ENCODE data around the gene ZACN.
"Not testable (repeated sequence)": the region's sequence is repeated elsewhere in the genome, so short reads cannot be mapped to it uniquely, and the experiment has no call there.

Gene ZACN

GRCh38 chr17:76078860-76079534 is at the start of gene ZACN:
ZACN (plus strand) TSS chr17:76079182; CDS start chr17:76079265, 83 bp downstream.
- DNase-seq = no peak

DNA sequence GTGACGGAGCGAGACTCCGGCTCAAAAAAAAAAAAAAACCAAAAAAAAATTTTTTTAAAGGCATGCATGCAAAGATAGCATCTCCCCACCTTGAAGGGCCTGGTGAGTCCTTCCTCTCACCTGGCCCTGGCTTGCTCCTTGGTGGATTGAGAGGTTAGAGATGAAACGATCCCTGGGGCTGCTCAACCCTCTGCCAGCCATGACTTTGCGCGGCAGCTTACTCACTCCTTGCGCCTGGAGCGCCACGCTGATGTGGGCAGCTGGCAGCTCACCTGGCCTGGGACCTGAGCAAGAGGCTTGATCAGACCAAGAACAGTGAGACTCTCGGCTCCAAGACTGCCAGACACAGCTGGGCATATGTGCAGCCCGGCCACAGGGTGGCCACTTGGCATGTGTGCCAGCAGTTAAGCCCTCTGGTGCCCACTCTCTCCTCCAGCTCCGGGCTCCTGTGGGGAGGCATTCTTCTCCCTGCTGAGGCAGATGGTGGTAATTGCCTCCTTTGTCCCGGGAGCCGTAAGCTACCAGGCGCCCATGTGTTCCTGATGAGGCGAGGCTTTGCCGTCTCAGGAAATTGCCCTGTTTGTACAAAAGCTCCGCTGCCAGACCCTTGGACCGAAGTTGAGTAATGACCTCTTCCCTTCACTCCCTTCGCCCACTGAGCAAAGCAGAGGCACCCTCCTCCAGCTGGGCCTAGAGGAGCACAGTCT is 46.8 kb upstream of the ZACN start:
- DNase-seq = no peak

- DNase-seq = no peak
Observed at GRCh38 chr17:76032780-76033108, 46.2 kb upstream of the ZACN start.

- DNase-seq = no peak
Observed at GRCh38 chr17:76033139-76033538, 45.8 kb upstream of the ZACN start.

DNA sequence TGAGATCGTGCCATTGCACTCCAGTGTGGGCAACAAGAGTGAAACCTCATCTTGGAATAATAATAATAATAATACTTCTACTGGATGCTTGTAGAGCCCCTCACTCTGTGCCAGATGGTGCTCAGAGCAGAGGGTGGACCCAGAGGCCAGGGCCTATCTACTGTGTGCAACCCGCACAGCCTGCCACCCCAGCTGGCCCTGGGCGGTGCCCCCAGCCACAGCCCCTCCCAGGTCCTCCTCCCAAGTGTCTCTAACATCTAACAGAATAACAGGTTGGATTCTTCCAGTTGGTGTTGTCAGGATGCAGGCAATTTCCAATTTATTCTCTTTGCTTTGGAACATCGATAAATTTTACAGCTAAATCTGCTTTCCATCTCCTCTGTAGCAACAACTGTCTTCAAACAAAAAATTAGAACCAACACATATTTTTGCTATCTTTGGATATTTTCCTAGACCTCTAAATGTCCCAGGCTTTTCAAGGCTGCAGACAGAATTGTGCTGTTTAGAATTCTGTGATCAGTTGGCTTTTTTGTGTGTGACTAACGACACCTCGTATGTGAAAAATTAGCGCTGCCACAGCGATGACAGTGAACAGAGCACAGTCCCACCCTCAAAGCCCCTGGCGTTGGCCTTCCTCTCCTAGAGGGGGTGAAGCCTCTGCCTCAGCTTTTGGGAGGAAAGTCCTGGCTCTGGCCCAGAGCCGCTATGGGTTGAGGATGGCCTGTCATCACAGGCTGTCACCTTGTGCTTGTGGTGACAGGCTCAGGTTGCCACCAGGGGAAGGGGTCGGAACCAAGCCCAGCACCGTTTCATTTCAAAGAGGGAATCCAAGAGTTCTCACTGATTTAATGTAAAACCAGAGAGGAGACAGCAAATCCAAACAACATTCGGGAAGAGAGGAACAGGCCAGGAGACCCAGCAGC is 44.3 kb upstream of the ZACN start:
- no peak for DNase-seq

DNA sequence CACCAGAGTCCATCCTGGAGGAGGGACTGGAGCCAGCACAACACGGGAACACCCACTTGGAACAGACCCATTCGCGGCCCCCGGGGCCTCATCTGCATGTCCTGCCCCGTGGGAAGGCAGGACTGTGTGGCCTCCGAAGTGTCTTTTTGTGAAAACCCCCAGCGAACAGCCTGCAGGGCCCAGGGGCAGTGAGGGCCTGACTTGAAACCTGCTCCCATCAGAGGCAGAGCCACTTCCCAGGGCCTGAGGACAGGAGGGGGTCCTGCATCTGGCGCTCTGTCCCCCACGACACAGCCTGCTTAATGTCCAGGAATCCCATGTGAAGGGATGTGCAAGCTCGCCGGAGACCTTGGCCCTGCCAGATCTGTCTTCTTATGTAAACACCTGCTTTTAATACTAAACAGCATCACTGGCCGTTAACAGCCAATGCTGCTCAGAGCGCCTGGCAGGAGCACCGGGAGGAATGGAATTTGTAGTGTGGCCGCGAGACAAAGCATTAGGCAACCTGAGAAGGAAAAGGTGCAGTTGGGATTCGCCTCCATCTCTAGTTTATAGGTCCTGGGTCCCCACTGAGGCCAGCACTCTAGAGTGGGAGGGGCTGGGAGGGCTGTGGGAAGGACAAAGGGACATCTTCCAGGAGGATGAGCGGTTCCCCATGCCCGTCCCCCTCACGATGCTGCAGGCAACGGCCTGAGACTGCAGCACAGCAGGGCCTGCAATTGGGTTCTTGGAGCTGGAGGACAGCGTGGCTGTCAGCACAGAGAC is 42.3 kb upstream of the ZACN start:
- DNase-seq = no peak

GRCh38 chr17:76038050-76038449 is 40.9 kb upstream of the ZACN start:
- DNase-seq = no peak

DNA sequence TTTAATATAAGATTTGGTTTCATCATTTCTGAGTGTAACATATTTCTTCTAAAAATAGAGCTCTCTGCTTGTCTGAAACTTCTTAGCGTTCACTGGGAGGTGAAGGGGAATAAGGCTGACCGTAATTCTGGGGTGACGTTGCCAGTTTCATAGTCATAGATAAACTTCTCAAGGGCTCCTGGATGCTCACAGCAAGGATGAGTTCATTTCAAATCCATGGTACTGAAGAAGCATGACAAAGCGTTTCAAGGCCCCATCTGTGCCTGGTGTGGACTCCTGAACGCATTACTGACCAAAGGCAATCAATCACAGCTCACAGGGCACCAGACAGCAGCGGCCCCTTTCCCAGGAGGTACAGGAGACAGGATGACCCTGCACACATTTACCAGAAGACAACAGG is 39.9 kb upstream of the ZACN start:
- DNase-seq = no peak

GRCh38 chr17:76040376-76040775 is 38.6 kb upstream of the ZACN start:
- no peak for DNase-seq

- DNase-seq = not testable (repeated sequence)
Observed at GRCh38 chr17:76042868-76043267, 36.1 kb upstream of the ZACN start.

GRCh38 chr17:76044475-76045007 is 34.4 kb upstream of the ZACN start:
- DNase-seq = not testable (repeated sequence)

- no peak for DNase-seq
Observed at GRCh38 chr17:76046064-76046463, 32.9 kb upstream of the ZACN start.

DNA sequence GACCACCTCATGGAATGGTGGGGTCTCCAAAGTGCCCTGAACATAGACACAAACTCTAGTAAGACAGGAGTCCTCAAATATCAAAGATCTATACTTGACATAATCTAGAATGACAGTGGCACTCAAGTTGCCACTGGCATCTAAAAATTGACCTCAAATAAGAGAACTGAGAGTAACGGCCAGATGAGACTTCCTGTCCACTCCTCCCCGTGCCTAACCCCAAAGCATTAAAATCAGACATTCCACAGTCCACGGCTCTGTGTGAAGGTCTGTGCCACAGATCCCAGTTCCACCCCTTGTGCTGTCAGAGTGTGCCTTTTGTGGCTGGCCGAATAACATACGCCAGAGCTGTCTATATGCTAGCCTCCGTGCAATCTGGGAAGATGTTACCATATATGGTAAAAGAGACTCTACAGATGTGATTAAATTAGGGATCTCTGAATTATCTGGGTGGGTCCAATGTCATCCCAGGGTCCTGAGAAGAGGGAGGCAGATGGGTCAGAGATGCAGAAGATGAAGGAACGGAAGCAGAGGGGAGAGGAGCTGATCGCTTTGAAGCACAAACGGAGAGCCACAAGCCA is 30.9 kb upstream of the ZACN start:
- DNase-seq = no peak

DNA sequence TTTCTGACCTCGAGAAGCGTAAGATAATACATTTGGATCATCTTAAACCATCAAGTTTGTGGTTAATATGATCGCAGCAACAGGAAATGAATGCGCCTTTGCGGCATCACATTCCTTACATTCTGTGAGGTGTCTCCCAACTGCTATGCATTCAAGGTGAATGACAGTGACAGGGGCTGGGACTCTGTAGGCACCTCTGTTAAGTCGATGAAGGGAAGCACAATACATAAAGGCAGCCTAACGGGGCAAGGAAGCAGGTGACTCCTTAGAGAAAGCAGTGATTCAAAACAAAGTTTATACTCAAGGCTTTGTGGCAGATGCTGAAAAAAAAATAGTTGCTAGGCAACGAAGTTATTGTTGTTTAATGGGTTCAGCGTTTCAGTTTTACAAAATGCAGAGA is 30.3 kb upstream of the ZACN start:
- no peak for DNase-seq

DNA sequence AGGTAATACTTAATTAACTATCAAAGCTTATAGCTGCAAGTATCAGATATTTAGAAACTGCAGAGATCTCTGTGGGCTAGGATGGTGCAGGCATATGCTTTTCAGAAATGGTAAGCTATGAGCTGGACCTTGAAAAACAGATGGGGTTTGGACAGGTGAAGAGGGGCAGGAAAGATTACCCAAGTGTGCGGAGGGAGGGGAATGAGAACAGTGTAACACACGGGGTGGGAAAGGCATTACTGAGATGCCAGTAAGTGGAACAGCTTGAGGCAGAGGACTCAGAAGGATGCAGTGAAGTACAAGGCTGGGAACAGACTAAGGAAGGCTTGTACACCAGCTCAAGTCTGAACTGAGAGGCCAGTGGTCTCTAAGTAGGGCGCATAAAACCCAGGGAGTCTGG is 29.7 kb upstream of the ZACN start:
- no peak for DNase-seq

DNA sequence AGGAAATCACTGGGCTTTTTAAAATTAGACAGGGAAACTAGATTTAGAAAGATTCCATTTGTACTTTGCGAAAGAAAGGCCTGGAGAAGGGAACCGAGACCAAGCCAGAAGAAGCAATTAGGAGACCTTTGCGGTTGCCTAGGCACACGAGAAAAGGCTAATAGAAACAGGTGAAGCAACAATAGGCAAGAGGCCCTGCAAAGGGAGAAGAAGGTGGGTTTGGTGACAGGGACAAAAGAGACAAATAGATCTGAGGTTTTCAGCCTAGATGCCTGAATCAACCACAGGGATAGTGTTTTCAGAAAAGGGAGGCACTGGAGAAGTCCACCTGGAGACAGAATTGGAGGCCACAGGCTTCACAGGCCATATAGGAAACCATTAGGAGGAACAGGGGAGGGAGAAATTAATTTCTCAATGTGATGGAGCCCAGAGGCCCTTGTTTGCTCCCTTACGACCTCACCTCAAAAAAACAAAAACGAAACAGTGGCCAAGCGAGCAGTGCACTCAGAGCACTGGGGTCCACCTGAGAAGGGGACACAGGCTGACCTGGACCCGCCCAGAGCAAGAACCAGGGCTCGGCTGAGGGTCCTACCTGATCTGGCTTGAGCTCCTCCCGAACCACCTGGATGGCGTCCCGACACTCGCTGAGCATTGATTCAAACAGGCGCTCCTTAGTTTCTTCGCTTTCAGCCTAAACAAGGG is 29.0 kb upstream of the ZACN start:
- DNase-seq = no peak

DNA sequence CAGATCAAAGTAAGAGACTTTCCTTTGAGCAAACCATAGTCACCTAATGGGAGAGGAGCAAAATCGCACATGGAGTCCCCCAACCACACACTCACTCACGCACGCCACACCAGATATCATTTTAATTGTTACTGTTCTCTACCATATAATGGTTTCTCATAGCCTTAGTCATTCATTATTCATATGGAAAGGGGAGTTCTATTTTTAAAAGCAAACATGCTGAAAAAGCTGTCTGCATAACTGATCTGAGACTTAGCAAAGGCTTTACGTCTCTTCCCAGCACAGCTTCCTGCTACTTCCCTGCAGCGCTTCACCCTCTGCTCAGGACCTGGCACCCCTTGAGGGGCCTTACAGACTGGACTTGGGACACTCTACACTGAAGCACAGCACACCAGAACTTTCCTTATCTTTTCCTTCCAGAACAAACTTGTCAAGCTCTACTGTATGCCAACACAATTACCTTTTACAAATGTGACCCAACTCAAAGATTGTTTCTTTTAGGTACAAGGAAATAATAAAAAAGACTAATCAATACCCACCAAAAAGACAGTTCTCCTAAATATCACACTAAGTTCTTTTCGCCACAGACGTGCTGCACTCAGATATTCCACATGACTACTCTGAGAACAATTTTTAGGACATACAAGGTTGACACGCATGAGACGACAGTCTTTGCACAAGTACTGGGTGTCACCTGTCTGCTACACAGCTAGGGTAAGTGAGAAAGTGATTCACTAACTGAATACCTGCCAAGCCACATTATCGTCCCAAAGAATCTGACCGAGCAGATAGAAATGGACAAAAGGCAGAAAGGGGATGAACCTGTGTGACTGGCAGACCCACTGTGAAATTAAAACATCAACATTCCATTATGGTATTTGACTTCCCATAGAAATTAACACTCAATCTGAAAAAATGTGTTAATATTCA is 28.2 kb upstream of the ZACN start:
- DNase-seq = no peak

DNA sequence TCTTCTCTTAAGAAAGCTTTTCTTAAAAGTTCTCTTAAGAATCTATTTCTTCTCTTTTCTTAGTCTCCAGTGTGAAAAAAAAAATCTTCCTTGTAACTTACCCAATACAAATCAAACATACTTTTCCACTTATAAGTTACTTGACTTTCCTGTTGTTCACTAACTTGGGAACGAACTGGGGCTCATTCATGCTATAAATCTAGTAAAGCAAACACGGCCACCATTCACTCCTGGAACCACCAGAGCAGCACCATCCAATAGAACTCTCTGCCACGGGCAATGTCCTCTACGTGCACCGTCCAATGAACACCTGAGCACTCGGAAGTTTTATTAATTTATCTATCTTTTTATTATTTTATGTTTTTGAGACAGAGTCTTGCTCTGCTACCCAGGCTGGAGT is 27.4 kb upstream of the ZACN start:
- DNase-seq = no peak

GRCh38 chr17:76053246-76054111 is 25.5 kb upstream of the ZACN start:
- DNase-seq = peak; percentile 30

DNA sequence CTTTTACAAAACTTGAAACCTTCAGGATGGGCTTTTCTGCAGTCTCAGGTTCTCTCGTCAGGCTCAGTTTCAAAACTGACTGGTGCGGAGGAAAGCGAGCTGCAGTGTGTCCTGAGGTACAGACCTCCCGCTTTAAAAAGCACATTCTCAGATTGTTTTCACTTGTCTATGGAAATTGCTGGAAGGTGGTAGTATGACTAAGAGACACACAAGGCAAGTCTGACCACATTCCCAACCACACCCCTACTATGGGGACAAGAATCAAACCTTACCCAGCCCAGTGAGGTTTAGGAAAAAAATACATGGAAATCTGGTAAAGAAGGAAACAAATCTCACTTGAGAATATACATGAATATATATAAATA is 24.9 kb upstream of the ZACN start:
- DNase-seq = no peak
